NCI-H187 (cell line): Measurements from ENCODE around the gene KRT32.
"Not testable (repeated sequence)": the region's sequence is repeated elsewhere in the genome, so short reads cannot be mapped to it uniquely, and the experiment has no call there.

Experiments used
- DNase-seq, 2 experiments: peaks; one replicate each; lab custom pipeline; 2025; lab: John Stamatoyannopoulos, UW

Gene KRT32

GRCh38 chr17:41428591-41429291 lies 38.4 kb downstream of the KRT32 start:
- DNase-seq, result no peak

GRCh38 chr17:41424111-41424635 lies 43.0 kb downstream of the KRT32 start, which contains the start of gene KRT37:
KRT37 (minus strand) TSS chr17:41424585; CDS start chr17:41424523, 62 bp downstream.
- DNase-seq, result no peak

- DNase-seq, result not testable (repeated sequence)
Measured at GRCh38 chr17:41422586-41422985, 44.6 kb downstream of the KRT32 start.

- DNase-seq, result no peak
Measured at GRCh38 chr17:41421617-41422016, 45.6 kb downstream of the KRT32 start.

- no peak for DNase-seq
Measured at GRCh38 chr17:41421116-41421515, 46.1 kb downstream of the KRT32 start.

- no peak for DNase-seq
Measured at GRCh38 chr17:41420134-41420533, 47.1 kb downstream of the KRT32 start.

- no peak for DNase-seq
Measured at GRCh38 chr17:41419716-41420115, 47.5 kb downstream of the KRT32 start.

- no peak for DNase-seq
Measured at GRCh38 chr17:41418116-41418860, 48.9 kb downstream of the KRT32 start.

GRCh38 chr17:41417576-41418015 lies 49.6 kb downstream of the KRT32 start:
- DNase-seq, result no peak

- no peak for DNase-seq
Measured at GRCh38 chr17:41417127-41417526, 50.1 kb downstream of the KRT32 start.

GRCh38 chr17:41416479-41416878 lies 50.7 kb downstream of the KRT32 start:
- DNase-seq, result no peak

- DNase-seq, result no peak
Measured at GRCh38 chr17:41415833-41416335, 51.3 kb downstream of the KRT32 start.

GRCh38 chr17:41415411-41415810 lies 51.8 kb downstream of the KRT32 start:
- DNase-seq, result no peak

- no peak for DNase-seq
Measured at GRCh38 chr17:41413982-41414381, 53.2 kb downstream of the KRT32 start.

GRCh38 chr17:41413353-41413957 lies 53.7 kb downstream of the KRT32 start:
- peak; percentile 10 to 33 for DNase-seq

GRCh38 chr17:41411072-41411840 lies 55.9 kb downstream of the KRT32 start:
- no peak for DNase-seq
